Epithelial cell of prostate (primary cell): ENCODE results near the gene MYCBPAP.

Experiments used
- DNase-seq: peaks from one replicate; pipeline ENCODE4 v3.0.0-alpha.2; 2011; ENCODE audit warnings: low read depth, low spot score
- H3K27ac ChIP-seq: fragments of 450-650 bp; 2 replicates; pipeline ENCODE4 v1.5.1; 2017; ENCODE audit warnings: mild to moderate bottlenecking

Gene MYCBPAP

GRCh38 chr17:50549256-50549941 is 41.2 kb downstream of the MYCBPAP start:
- DNase-seq, result no peak
- no peak overlapping the region for H3K27ac ChIP-seq

- DNase-seq, result no peak
- H3K27ac ChIP-seq, result no peak overlapping the region
These were observed 41.7 kb downstream of the MYCBPAP start for GRCh38 chr17:50549969-50550368.

GRCh38 chr17:50550661-50551432 is 42.6 kb downstream of the MYCBPAP start:
- no peak for DNase-seq
- no peak overlapping the region for H3K27ac ChIP-seq

- H3K27ac ChIP-seq, result no peak overlapping the region
- DNase-seq, result no peak
These were observed 43.2 kb downstream of the MYCBPAP start for GRCh38 chr17:50551433-50551815.

- no peak for DNase-seq
- no peak overlapping the region for H3K27ac ChIP-seq
These were observed 43.6 kb downstream of the MYCBPAP start for GRCh38 chr17:50551884-50552283.

- DNase-seq, result no peak
- H3K27ac ChIP-seq, result no peak overlapping the region
These were observed 46.0 kb downstream of the MYCBPAP start for GRCh38 chr17:50554201-50554600.

DNA sequence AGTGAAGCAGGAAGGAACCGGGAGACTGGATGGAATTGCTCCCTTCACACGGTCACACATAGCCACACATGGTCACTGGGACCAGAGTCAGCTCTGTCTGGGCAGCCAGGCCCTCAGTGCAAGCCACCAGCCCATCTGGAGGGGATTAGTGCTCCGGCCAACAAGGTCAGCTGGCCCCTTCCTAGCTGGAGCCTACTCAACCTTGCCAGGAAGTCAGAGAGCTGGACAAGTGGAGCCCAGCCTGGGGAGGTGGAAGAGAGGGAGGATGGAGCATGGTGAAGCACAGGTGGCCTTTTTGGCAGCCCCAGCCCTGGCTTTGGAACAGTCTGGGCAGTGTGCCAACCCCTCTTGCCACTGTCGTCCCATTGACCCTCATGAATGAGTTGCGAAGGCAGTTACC is 48.6 kb downstream of the MYCBPAP start:
- DNase-seq, result no peak
- no peak overlapping the region for H3K27ac ChIP-seq

- no peak overlapping the region for H3K27ac ChIP-seq
- no peak for DNase-seq
These were observed 49.4 kb downstream of the MYCBPAP start for GRCh38 chr17:50557630-50558029.

GRCh38 chr17:50558091-50558490 is 49.9 kb downstream of the MYCBPAP start:
- H3K27ac ChIP-seq, result no peak overlapping the region
- no peak for DNase-seq

- no peak overlapping the region for H3K27ac ChIP-seq
- DNase-seq, result no peak
These were observed 50.3 kb downstream of the MYCBPAP start for GRCh38 chr17:50558581-50558940.

DNA sequence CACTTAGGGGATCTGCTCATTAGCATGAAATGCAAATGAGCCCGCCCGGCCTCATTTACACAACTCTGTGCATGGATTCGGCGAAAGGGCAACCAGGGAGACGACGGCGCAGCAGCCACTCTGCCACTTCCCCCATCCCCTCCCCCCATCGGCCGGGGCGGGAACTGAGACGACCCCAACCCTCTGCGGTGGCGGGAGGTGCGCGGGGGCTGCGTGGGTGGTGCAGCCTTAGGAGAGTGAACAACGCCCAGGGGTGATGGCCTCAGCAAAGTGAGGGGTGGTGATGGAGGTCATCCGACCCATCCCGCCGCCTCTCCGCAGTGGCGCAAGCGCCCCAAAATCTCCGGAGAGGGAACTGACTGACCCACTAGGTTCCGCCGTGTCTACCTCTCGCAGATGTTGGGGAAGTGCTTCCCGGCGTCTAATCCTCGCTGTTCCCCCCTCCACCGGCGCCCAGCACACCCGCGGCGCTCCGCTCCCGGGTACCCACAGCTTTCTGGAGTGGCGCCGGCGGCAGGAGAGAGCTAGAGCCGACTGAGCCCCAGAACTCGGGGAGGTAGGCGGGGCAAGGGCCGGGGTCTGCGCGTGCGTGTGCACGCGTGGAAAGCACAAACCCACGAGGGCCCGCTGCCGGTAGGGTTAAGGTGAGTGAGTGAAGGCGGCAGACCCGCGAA is 50.8 kb downstream of the MYCBPAP start:
- no peak overlapping the region for H3K27ac ChIP-seq
- DNase-seq, result no peak

DNA sequence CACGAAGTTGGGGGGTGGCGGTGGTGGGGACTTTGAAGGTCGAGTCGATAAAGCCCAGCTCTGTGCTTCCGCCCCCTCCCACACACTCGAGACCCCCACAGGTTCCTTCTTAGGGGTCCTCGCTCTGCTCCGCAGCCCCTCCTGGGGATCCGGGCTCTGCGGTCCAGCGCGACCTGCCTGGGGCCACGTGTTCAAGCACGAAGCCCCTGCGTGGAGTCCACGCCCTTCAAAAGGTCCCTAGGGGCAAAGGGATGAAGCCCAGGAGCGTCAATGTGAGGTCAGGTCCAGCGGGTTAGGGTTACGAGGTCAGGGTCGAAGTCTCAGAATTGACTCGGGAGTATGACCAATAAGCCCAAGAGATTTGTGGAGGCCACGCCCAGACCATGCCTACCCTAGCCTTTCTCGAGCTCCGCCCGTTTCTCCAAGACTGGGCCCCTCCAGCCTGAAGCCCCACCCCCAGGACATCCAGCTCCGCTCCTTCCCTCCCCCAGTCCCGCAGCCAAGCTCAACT is 51.5 kb downstream of the MYCBPAP start:
- DNase-seq, result no peak
- H3K27ac ChIP-seq, result no peak overlapping the region

DNA sequence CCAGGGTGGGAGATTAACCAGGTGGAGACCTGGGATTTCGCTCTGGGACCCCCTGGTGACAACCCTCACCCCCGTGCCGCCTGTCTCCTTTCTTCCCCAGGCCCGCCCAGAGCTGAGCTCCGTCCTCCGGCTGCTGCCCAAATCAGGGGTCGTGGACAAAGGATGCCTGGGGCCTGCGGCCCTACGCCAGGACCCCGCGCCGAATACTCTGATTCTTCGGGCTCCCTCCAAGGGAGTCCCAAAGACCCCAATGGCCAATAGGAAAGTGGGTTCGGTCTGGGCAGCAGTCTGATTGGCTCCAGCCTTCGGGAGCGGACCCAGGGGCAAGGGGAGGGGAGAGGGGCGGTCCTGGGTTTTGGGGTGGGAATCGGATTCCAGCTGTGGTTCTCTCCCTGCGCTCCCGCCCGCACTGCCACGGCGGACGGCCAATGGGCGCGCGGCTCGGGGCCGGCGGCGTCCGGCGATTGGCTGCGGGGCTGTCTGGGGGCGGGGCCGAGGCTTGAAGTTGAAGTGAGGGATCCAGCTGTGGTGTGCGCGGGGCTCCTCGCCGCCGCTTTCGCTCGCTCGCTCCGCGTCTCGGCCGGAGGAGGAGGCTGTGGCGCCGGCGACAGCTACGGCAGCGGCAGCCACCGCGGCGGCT is 52.1 kb downstream of the MYCBPAP start, which contains the start of gene CACNA1G:
Gene CACNA1G, plus strand, starts transcription at position 531 of the 640 bp plus-strand sequence. CDS start 745 bp downstream, outside the sequence.
- H3K27ac ChIP-seq, result no peak within 1 kb of the TSS
- DNase-seq, result no peak

- H3K27ac ChIP-seq, result no peak overlapping the region
These were observed 52.9 kb downstream of the MYCBPAP start for GRCh38 chr17:50560931-50561745.

DNA sequence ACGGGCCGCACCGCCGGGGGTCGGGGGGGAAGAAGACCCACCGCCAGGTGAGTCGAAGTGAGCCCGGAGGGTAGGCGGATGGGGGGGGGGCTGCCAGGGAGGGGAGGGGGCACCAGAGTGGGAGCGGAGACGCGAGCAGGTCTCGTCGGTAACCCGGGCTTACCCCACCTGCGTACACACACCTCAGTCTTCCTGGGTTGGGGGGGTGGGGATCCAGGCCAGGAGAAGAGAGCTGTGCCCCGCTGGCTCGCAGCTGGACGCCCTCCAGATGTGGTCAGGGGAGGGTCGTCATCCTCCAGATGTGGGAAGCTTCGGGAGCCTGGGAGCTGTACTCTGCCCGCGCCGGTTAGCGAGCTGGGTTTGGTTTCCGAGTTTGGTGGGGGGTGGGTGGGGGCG is 53.5 kb downstream of the MYCBPAP start:
- DNase-seq, result no peak

More at GRCh38 chr17:50560931-50561745, 52.9 kb downstream of the MYCBPAP start:
- no peak for DNase-seq

DNA sequence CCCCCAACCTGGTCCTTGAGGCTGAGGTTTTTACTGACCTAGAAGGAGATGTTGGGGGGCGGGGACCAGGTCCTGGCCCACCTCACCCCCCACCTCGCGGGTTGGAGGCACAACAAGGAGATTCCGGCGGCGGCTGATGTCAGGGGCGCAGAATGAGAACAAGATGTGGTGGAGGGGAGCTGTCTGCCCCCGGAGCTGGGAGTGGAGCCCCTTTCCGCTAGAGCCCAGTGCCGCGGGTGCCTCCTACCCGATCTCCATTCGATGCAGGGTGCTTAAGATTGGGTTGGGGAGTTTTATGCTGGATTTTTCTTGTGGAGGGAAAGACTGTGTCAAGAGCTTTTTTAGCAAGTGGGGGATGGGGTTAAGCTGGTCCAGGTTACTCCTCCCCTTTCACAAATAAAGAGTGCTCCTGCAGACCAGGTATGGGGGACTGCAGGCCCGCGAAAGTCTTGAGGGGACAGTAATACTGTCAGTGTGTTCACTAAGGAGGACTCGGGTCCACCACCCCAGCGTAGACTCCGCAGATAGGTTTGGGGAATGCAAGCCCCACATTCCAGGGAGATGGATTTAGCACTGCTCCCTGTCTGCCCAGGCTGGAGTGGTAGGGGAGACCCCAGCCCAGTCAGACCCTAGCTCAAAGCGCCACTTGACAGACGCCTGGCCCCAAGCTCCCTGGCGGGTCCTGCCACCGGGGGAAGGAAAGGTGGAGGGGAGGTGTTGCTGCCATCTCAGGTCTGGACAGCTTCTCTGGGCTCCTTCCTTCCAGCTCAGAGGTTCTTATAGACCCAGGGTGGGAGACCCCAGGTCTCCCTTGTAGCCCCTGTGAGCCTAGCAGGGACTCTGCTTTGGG is 54.2 kb downstream of the MYCBPAP start:
- no peak for DNase-seq
- no peak overlapping the region for H3K27ac ChIP-seq

More for the DNA sequence above, 53.5 kb downstream of the MYCBPAP start:
- no peak overlapping the region for H3K27ac ChIP-seq

DNA sequence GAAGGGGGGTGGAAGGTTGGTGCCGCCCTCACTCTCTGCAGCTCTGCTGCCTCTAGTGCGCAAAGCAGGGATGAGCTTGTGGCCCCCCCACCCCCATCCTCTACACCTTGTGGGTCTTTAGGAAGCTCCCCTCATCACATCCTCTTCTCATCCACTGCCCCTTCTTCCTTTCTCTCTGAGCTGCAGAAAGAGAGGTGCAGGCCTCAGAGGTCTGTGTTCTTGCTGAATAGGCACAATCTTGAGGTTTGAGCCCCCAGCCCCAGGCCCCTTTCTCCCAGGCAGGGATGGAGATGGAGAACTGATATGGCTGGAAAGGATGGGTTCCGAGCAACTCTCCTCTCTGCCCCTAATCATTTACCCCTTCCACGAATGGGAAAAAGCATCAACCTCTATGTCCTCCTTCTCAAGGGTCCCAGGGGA is 54.9 kb downstream of the MYCBPAP start:
- no peak overlapping the region for H3K27ac ChIP-seq
- no peak for DNase-seq

DNA sequence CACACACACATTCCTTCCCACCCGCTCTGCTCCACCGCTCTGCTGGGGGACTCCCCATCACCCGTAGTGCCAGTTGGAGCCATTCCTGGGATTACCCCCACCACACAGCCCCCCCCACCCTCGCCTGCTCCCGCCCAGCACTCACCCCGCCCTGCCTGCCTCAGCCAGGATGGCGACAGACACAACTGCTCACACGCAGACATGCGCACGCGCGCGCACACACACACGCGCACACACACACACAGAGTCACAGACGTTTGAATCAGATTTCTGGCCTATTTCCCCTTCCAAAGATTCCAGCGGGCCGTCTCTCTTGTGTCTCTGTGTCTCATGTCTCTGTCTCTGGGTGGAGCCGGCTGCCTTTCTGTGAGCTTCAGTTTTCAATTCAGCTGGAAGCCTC is 56.7 kb downstream of the MYCBPAP start:
- DNase-seq, result no peak
- no peak overlapping the region for H3K27ac ChIP-seq
